Esophagus (tissue), 2 donors: ENCODE results near the gene ECSIT. TPM values are rescaled to one million over a fixed set of nuclear protein-coding genes. Genes with fewer than 3 reads are reported as not detected.

Experiments used
- H3K27ac ChIP-seq, 2 donors: one replicate each; pipeline ENCODE4 v1.5.1; 2013; ENCODE audit warnings: low read depth in 2 of 2, mild to moderate bottlenecking in 2 of 2, inconsistent platforms in 1 of 2, low read length in 1 of 2, moderate library complexity in 1 of 2
- H3K27me3 ChIP-seq, 2 donors: one replicate each; pipeline ENCODE4 v1.6.1; 2013; ENCODE audit warnings: low read length in 2 of 2, control low read depth in 1 of 2, mild to moderate bottlenecking in 1 of 2; ENCODE audit not compliant: insufficient read depth in 2 of 2, control insufficient read depth in 1 of 2
- H3K36me3 ChIP-seq, 2 donors: one replicate each; pipeline ENCODE4 v1.6.1; 2013; ENCODE audit warnings: low read length in 1 of 2; ENCODE audit not compliant: control insufficient read depth in 2 of 2, insufficient read depth in 2 of 2
- H3K4me1 ChIP-seq, 2 donors: one replicate each; pipeline ENCODE4 v1.6.1; 2013; ENCODE audit warnings: low read length in 1 of 2; ENCODE audit not compliant: control insufficient read depth in 2 of 2, insufficient read depth in 2 of 2
- H3K4me3 ChIP-seq, 2 donors: one replicate each; pipeline ENCODE4 v1.5.1; 2013; ENCODE audit warnings: low read length in 2 of 2, mild to moderate bottlenecking in 2 of 2, low read depth in 1 of 2, moderate library complexity in 1 of 2
- H3K9me3 ChIP-seq, 2 donors: one replicate each; pipeline ENCODE4 v1.6.1; 2013; ENCODE audit warnings: mild to moderate bottlenecking in 2 of 2, low read depth in 1 of 2, low read length in 1 of 2, moderate library complexity in 1 of 2; ENCODE audit not compliant: control insufficient read depth in 2 of 2, insufficient read depth in 1 of 2
- WGBS, 2 donors: extraction: QIAGEN DNeasy Blood & Tissue Kit; methylation state at CpG; one replicate each; pipeline ENCODE4 v1.1.7; 2013; 5-methylcytosine and 5-hydroxymethylcytosine counted together
- polyA plus RNA-seq, 2 donors: library from polyadenylated mRNA; stranded (reverse); fragments of 200-250 nt; gene quantifications; one replicate each; pipeline ENCODE4 v1.2.3, GENCODE V29; 2013
- donor health status: healthy with polysubstance abuse.
- donor health status: Bipolar disorder and iron deficiency.

Gene ECSIT
- polyA plus RNA-seq, 2 donors: 36.3 to 41.2 TPM

DNA sequence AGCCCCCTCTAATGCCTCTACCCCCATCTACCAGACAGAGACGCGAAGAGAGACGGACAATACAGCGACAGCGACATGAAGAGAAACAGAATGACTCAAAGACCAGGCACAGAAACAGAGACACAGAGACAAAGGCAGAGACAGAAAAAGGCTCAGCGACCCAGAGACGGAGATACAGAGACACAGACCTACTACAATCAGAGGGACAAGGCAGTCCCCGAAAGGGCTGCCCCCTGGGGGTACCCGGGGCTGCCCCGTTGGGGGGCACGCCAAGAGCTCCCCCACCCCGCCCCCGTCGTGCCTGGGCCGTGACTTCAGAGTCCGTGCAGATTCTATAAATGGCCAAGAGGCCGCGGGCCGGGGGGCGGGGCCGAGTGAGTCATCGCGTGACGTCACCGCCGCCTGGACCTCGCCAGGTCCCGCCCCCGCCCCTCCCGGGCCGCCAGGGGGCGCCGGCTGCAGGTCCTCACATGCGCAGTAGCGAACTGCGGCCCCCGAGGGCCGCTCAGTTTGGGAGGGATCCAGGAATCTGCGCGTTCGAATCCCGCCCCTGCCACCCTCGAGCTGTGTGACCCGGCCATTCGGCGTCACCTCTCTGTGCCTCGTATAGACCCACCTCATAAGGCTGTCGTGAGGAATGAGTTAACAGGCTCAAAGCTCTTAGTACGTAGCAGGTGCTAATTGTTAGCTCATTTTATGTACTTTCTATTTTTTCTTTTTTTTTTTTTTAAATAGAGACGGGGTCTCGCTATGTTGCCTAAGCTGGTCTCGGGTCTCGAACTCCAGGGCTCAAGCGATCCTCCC, 7.1 kb upstream of the ECSIT start:
- no peaks in the 10 kb centered on the region for H3K4me1 ChIP-seq
- no peaks in the 10 kb centered on the region for H3K27me3 ChIP-seq
- H3K36me3 ChIP-seq: no peaks in the 10 kb centered on the region
- H3K27ac ChIP-seq: peak overlapping the region; percentile 47 to 85
- no peaks in the 10 kb centered on the region for H3K9me3 ChIP-seq
- 13 to 14% methylated on average over 54 of the region's 54 CpGs for WGBS, 2 donors
- H3K4me3 ChIP-seq: peak overlapping the region; percentile 14 to 25

- Histone ChIP-seq H3K36me3 (no peaks in the 10 kb centered on the region), H3K9me3 (no peaks in the 10 kb centered on the region), H3K4me1 (no peaks in the 10 kb centered on the region), H3K27me3 (no peaks in the 10 kb centered on the region), H3K27ac (peak overlapping the region in 1 of 2 donors; percentile 6), H3K4me3 (no peak overlapping the region)
- 41 to 62% methylated on average over 5 of the region's 5 CpGs for WGBS, 2 donors
Observed at GRCh38 chr19:11534948-11535347, 6.0 kb upstream of the ECSIT start.

- H3K4me3 ChIP-seq: no peak overlapping the region
- H3K27ac ChIP-seq: no peak overlapping the region
- no peaks in the 10 kb centered on the region for H3K9me3 ChIP-seq
- H3K4me1 ChIP-seq: no peaks in the 10 kb centered on the region
- WGBS, 2 donors: 77 to 82% methylated on average over 1 of the region's 1 CpG
- H3K27me3 ChIP-seq: no peaks in the 10 kb centered on the region
- no peaks in the 10 kb centered on the region for H3K36me3 ChIP-seq
Observed at GRCh38 chr19:11534538-11534937, 5.6 kb upstream of the ECSIT start.

DNA sequence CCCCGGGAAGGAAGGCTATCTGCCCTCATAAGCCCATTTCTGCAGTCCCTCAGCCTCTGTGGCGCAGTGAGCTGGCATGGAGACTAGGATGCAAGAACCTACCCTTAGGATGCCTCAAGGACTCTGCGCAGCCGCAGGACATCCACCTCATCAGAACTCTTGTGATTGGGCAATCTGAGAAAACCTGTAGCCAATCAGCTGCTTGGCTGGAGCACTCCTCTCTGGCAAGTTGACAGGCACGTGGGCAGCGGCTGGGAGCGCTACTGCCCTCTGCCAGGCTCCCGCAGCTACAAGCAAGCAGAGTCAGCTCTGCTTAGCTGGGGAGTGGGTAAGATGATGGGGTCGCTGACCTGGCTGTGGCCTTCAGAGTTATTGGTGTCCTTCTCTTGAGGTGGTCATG, 1.5 kb upstream of the ECSIT start:
- H3K36me3 ChIP-seq: no peaks in the 10 kb centered on the region

DNA sequence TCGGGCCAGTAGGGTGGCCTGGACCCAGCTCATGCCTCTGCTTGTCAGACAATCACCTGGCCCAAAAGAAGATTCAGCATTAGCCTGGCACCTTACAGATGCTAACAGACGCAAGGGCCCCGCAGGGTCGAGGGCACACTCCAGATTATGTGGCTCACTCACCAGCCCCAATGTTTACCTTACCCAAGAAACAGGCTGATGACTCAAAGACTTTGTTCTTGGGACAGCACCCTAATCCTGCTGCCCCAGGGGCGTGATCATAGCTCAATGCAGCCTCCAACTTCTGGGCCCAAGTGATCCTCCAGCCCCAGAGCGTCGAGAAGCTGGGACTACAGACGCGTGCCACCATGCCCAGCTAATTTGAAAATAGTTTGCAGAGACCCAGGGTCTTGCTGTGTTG, 9.8 kb downstream of the ECSIT start:
- Histone ChIP-seq H3K27ac (no peak overlapping the region), H3K9me3 (no peaks in the 10 kb centered on the region), H3K36me3 (peaks cover 0 to 13% of the 10 kb centered on the region in 2 donors), H3K4me1 (no peaks in the 10 kb centered on the region), H3K27me3 (no peaks in the 10 kb centered on the region), H3K4me3 (no peak overlapping the region)
- WGBS, 2 donors: 65 to 68% methylated on average over 9 of the region's 9 CpGs

More for the DNA sequence above, 1.5 kb upstream of the ECSIT start:
- Histone ChIP-seq H3K27me3 (no peaks in the 10 kb centered on the region), H3K4me3 (no peak overlapping the region), H3K27ac (no peak overlapping the region), H3K4me1 (peaks cover 0 to 4% of the 10 kb centered on the region in 2 donors), H3K9me3 (no peaks in the 10 kb centered on the region)
- 23 to 35% methylated on average over 9 of the region's 9 CpGs for WGBS, 2 donors

- WGBS, 2 donors: 95 to 96% methylated on average over 20 of the region's 20 CpGs
- H3K4me3 ChIP-seq: no peak overlapping the region
- H3K36me3 ChIP-seq: peaks cover 2 to 21% of the 10 kb centered on the region in 2 donors
Observed at GRCh38 chr19:11513946-11514345, 15.0 kb downstream of the ECSIT start.

DNA sequence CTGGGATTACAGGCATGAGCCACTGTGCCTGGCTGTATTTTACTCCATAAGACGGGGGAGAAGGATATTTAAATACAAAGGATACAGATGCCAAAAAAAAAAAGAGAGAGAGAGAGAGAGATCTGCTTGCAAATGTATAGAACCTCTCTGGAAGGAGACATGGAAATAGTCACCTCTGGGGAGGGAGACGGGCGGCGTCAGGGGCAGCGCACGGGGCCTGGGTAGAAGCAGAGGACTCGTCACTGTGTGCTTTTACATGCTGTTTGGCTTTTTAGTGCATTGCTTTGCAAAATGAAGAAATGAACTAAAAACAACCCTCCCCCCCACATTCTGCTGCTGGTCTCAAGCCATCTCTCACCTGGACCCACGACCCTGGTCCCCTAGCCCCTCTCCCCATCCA, 18.5 kb downstream of the ECSIT start:
- Histone ChIP-seq H3K36me3 (peaks cover 2 to 19% of the 10 kb centered on the region in 2 donors), H3K27ac (no peak overlapping the region), H3K9me3 (no peaks in the 10 kb centered on the region), H3K27me3 (no peaks in the 10 kb centered on the region), H3K4me1 (peaks cover 0 to 3% of the 10 kb centered on the region in 2 donors), H3K4me3 (no peak overlapping the region)
- WGBS, 2 donors: 92% methylated on average over 8 of the region's 8 CpGs

More at GRCh38 chr19:11513946-11514345, 15.0 kb downstream of the ECSIT start:
- Histone ChIP-seq H3K27ac (no peak overlapping the region), H3K9me3 (no peaks in the 10 kb centered on the region), H3K27me3 (no peaks in the 10 kb centered on the region), H3K4me1 (no peaks in the 10 kb centered on the region)

DNA sequence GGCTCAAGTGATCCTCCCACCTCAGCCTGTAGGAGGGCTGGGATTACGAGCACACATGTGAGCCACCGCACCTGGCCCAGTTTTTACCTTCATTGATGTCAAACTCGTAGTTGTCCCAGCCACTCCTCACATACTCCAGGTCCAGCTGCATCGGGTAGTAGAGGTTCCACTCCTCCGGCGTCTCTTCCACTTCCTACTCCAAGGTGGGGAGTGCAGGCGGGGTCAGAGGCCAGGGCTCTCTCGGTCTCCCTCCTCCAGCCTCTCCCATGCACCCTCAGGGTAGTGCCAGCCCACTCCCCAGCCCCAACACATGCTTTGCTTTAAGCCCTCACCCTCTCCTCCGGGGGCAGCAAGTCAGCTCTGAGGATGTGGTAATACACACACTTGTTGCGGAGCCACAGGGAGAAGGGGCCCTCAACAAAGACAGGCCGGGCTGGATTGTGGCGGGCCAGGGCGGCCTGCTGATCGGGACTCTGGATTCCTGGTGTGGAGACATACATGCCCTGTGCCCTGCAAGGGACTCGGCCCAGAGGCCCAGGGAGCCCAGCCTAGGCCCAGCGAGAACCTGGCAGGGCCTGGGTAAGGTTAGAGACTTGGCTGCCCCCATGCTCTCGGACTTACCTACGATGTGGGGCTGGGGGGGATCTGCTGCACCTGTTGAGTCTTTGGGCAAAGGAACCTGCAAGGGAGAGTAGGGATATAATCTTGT, 21.4 kb downstream of the ECSIT start:
- Histone ChIP-seq H3K36me3 (peaks cover 0 to 4% of the 10 kb centered on the region in 2 donors), H3K9me3 (no peaks in the 10 kb centered on the region), H3K27ac (no peak overlapping the region), H3K4me3 (no peak overlapping the region), H3K4me1 (peaks cover 0 to 3% of the 10 kb centered on the region in 2 donors), H3K27me3 (no peaks in the 10 kb centered on the region)
- 87 to 88% methylated on average over 18 of the region's 18 CpGs for WGBS, 2 donors

DNA sequence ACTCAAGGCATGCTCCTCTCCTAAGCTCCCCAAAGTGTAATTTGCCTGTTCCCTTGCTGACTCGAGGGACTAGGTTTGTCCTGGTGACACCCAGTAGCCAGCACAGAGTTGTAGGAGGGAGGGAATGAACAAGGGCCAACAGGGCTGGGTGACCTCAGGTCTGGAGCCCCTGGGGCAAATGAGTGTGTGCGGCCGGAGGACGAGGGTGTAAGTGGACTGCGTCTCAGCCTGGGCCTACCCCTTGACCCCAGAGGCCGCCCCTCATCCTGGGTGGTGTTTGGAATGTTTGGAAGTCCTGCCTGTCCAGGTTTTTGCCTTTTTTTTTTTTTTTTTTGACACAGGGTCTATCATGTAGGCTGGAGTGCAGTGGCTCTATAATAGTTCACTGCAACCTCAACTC, 22.0 kb downstream of the ECSIT start:
- Histone ChIP-seq H3K36me3 (peaks cover 0 to 4% of the 10 kb centered on the region in 2 donors), H3K9me3 (no peaks in the 10 kb centered on the region), H3K4me1 (peaks cover 0 to 3% of the 10 kb centered on the region in 2 donors), H3K27ac (no peak overlapping the region), H3K4me3 (no peak overlapping the region), H3K27me3 (no peaks in the 10 kb centered on the region)
- 86 to 89% methylated on average over 6 of the region's 6 CpGs for WGBS, 2 donors
